GM12878 (cell line): ENCODE data around the gene MED6. TPM values are rescaled to one million over a fixed set of nuclear protein-coding genes. Genes with fewer than 3 reads are reported as not detected.

Experiments
- ATAC-seq: fragments of 200-7000 bp; cut with Tn5 transposase; 3 replicates; pipeline ENCODE4 v1.9.1; 2020; ENCODE audit warnings: mild to moderate bottlenecking, moderate library complexity
- BruUV-seq: library from RNA; stranded (reverse); fragments of 400-500 nt; replicated peaks from 2 replicates; lab custom pipeline; 2021; lab: Mats Ljungman, UMichigan
- CTCF ChIA-PET: fragments of 300-600 bp; sonication (Branson Sonifier 250); formaldehyde crosslinking; extraction: SDS; loops from one replicate; lab custom pipeline; 2021; ENCODE audit warnings: inconsistent platforms; lab: Yijun Ruan, JAX
- POLR2A ChIA-PET: fragments of 350-600 bp; formaldehyde crosslinking; extraction: SDS; loops from one replicate; lab custom pipeline; 2021; ENCODE audit warnings: inconsistent platforms; lab: Charles Lee
- RAD21 ChIA-PET: fragments of 300-600 bp; sonication (Branson Sonifier 250); formaldehyde crosslinking; loops from one replicate; lab custom pipeline; 2023; ENCODE audit warnings: antibody characterized with exemption; ENCODE audit not compliant: unreplicated experiment; lab: Charles Lee
- SMC1A ChIA-PET: fragments of 300-600 bp; sonication (Branson Sonifier 250); formaldehyde crosslinking; loops from one replicate; lab custom pipeline; 2023; ENCODE audit not compliant: unreplicated experiment, uncharacterized antibody; lab: Charles Lee
- DNase-seq: peaks from one replicate; pipeline ENCODE4 v3.0.0-alpha.2; 2011; ENCODE audit warnings: low read depth, low spot score
- FAIRE-seq: peaks from 3 replicates; lab custom pipeline; 2011; peaks lifted over from hg19 to GRCh38; lab: Jason Lieb, UNC
- H2AFZ ChIP-seq: 2 replicates; pipeline ENCODE4 v1.6.0; 2011; ENCODE audit warnings: low read depth, low read length, control low read depth; ENCODE audit not compliant: control insufficient read depth
- H3K27ac ChIP-seq: 2 replicates; pipeline ENCODE4 v1.5.1; 2011; ENCODE audit warnings: control low read depth; ENCODE audit not compliant: control insufficient read depth, insufficient read depth
- H3K27me3 ChIP-seq, 2 experiments: replicated peaks in 1 of 2; 2 replicates each; pipeline versions ENCODE4 v1.6.0 to v1.6.1; 2011; ENCODE audit warnings: low read length in 1 of 2; ENCODE audit not compliant: control insufficient read depth in 2 of 2, insufficient read depth in 2 of 2
- H3K36me3 ChIP-seq, 2 experiments: 2 replicates each; pipeline ENCODE4 v1.5.1; 2011; ENCODE audit warnings: low read length in 1 of 2; ENCODE audit not compliant: control insufficient read depth in 2 of 2, insufficient read depth in 2 of 2
- H3K4me1 ChIP-seq: 2 replicates; pipeline ENCODE4 v1.6.1; 2011; ENCODE audit warnings: mild to moderate bottlenecking, low read length, moderate library complexity, mixed read lengths; ENCODE audit not compliant: control insufficient read depth, insufficient read depth
- H3K4me2 ChIP-seq: 2 replicates; pipeline ENCODE4 v1.6.0; 2011; ENCODE audit warnings: control low read depth; ENCODE audit not compliant: control insufficient read depth, insufficient read depth
- H3K4me3 ChIP-seq: fragments of 200-600 bp; sonication (generic); 2 replicates; pipeline ENCODE4 v1.5.1; 2016
- H3K79me2 ChIP-seq: 2 replicates; pipeline ENCODE4 v1.6.0; 2011; ENCODE audit warnings: low read length; ENCODE audit not compliant: control insufficient read depth, insufficient read depth
- H3K9ac ChIP-seq: 2 replicates; pipeline ENCODE4 v1.8.0; 2011; ENCODE audit warnings: low read length, control low read depth, mixed read lengths; ENCODE audit not compliant: control insufficient read depth, insufficient read depth
- H3K9me3 ChIP-seq: replicated peaks from 3 replicates; pipeline ENCODE4 v1.5.1; 2011; ENCODE audit warnings: mild to moderate bottlenecking, low read length; ENCODE audit not compliant: control insufficient read depth, insufficient read depth
- H4K20me1 ChIP-seq: 2 replicates; pipeline ENCODE4 v1.6.0; 2011; ENCODE audit not compliant: control insufficient read depth, insufficient read depth
- CREM ChIP-seq: IDR thresholded peaks from 2 replicates; pipeline ENCODE4 v1.6.1; 2014; ENCODE audit warnings: antibody characterized with exemption, low read depth
- E2F4 ChIP-seq: IDR thresholded peaks from 2 replicates; pipeline ENCODE4 v1.6.1; 2012; ENCODE audit warnings: low read depth, low read length, improper control_type of control experiment
- JUNB ChIP-seq: IDR thresholded peaks from 2 replicates; pipeline ENCODE4 v1.6.1; 2016; ENCODE audit warnings: antibody characterized with exemption, mild to moderate bottlenecking
- MLLT1 ChIP-seq: fragments of 450-650 bp; IDR thresholded peaks from 2 replicates; pipeline ENCODE4 v1.6.1; 2016; ENCODE audit warnings: mild to moderate bottlenecking
- RELA ChIP-seq: fragments of 450-650 bp; IDR thresholded peaks from 2 replicates; pipeline ENCODE4 v1.8.0; 2014; ENCODE audit warnings: borderline replicate concordance; ENCODE audit not compliant: partially characterized antibody
- WGBS: methylation state at CpG from one replicate; pipeline ENCODE4 v1.1.6; 2016; ENCODE audit warnings: low lambda C conversion rate; ENCODE audit not compliant: insufficient replicate concordance, insufficient coverage; ENCODE audit errors: missing lambda C conversion rate; 5-methylcytosine and 5-hydroxymethylcytosine counted together
- in situ Hi-C: fragments of 300-500 bp; cut with MboI; formaldehyde crosslinking; loops from 9 replicates; pipeline ENCODE4 v1.14.3; 2018; ENCODE audit warnings: mixed read lengths
- intact Hi-C: fragments of 100-400 bp; cut with micrococcal nuclease; formaldehyde crosslinking; loops from one replicate; pipeline ENCODE4 v1.14.2; 2022; ENCODE audit not compliant: unreplicated experiment
- polyA plus RNA-seq, 11 experiments: library from polyadenylated mRNA; depleted of rRNA in 4 of 11; unstranded in 6 of 11; stranded (reverse) in 5 of 11; fragments of >200 nt; fragmentation: Nextera tagmentation in 4 of 11; fragmentation: Illumina TruSeq in 1 of 11; extraction: Ambion mirVana in 4 of 11; extraction: Trizol in 1 of 11; gene quantifications; 1 replicate in 1 of 11; 2 replicates in 10 of 11; pipeline versions ENCODE4 v1.2.1 to v1.2.3, GENCODE V29; 2011 to 2016; ENCODE audit warnings: inconsistent platforms in 2 of 11, missing spikeins in 2 of 11, low read depth in 1 of 11
- total RNA-seq, 4 experiments: library from RNA; depleted of rRNA in 3 of 4; stranded (reverse); fragments of >200 nt in 3 of 4; fragmentation: Illumina TruSeq in 1 of 4; extraction: Trizol in 1 of 4; gene quantifications; 2 replicates each; pipeline versions ENCODE4 v1.2.1 to v1.2.3, GENCODE V29; 2013 to 2021

Gene MED6
- total and polyA plus RNA-seq, 10 of the 15 experiments (the other 5 are each of a cell fraction or from before 2014, with no cell fraction given): 29.2 to 74.9 (median 46.2) TPM

GRCh38 chr14:70645892-70646291, 45.4 kb upstream of the MED6 start:
- SMC1A ChIA-PET: interaction anchor here (0.6 to 9.7 kb wide), 7 partner anchors 16 to 272 kb away, joined by 3 to 254 read pairs (median 5); no protein-coding TSS in a partner anchor
- Histone ChIP-seq H2AFZ (no peak overlapping the region), H3K4me2 (peak overlapping the region; percentile 68), H3K36me3 (peaks cover 0 to 3% of the 10 kb centered on the region in 2 experiments; a peak in 1 of 4 replicates), H3K27me3 (no peaks in the 10 kb centered on the region), H3K79me2 (peaks cover 90% of the 10 kb centered on the region), H3K4me3 (peak overlapping the region; percentile 90), H3K9me3 (no peaks in the 10 kb centered on the region), H3K27ac (no peak overlapping the region), H4K20me1 (no peaks in the 10 kb centered on the region), H3K4me1 (no peaks in the 10 kb centered on the region), H3K9ac (no peak overlapping the region)
- intact Hi-C loops: no loop called here
- DNase-seq (no peak), FAIRE-seq (no peak), ATAC-seq (no peak)
- POLR2A ChIA-PET: interaction anchor here (1.0 to 8.7 kb wide), 3 partner anchors 11 to 67 kb away, joined by 3 to 145 read pairs (median 6); no protein-coding TSS in a partner anchor
- 97% methylated on average over 6 of the region's 6 CpGs for WGBS
- in situ Hi-C loops: no loop called here
- BruUV-seq: no TSS peak
- RAD21 ChIA-PET: interaction anchor here (1.0 to 7.7 kb wide), 8 partner anchors 9 to 68 kb away, joined by 3 to 71 read pairs (median 12); no protein-coding TSS in a partner anchor
- CTCF ChIA-PET: interaction anchor here (0.6 to 7.9 kb wide), 7 partner anchors 10 to 987 kb away, joined by 3 to 61 read pairs (median 4); no protein-coding TSS in a partner anchor
- TF ChIP-seq MLLT1 (peak; percentile 94), JUNB (no peak)

- Histone ChIP-seq H3K9ac (peak overlapping the region; percentile 95), H3K4me2 (peak overlapping the region; percentile 97), H3K79me2 (peaks cover 91% of the 10 kb centered on the region), H3K27me3 (no peaks in the 10 kb centered on the region), H3K27ac (peak overlapping the region; percentile 88), H2AFZ (no peak overlapping the region), H3K9me3 (no peaks in the 10 kb centered on the region), H3K36me3 (no peaks in the 10 kb centered on the region), H3K4me1 (no peaks in the 10 kb centered on the region), H3K4me3 (peak overlapping the region; percentile 90), H4K20me1 (no peaks in the 10 kb centered on the region)
- ATAC-seq: peak; percentile 1; the same call in 1 of the 3 replicates
- FAIRE-seq: no peak
- POLR2A ChIA-PET: interaction anchor here (0.6 to 8.7 kb wide), 5 partner anchors 12 to 1032 kb away, joined by 3 to 145 read pairs (median 9); no protein-coding TSS in a partner anchor
- TF ChIP-seq RELA: no peak
- TF ChIP-seq E2F4: no peak
- TF ChIP-seq CREM: no peak
- BruUV-seq: no TSS peak
- 65% methylated on average over 5 of the region's 5 CpGs for WGBS
- in situ Hi-C loops: no loop called here
- intact Hi-C loops: loop anchor here (2.0 to 5.0 kb wide), 2 partner anchors 21 to 168 kb away; no protein-coding TSS in a partner anchor
- RAD21 ChIA-PET: interaction anchor here (1.5 to 7.7 kb wide), 5 partner anchors 8 to 25 kb away, joined by 4 to 71 read pairs (median 14); no protein-coding TSS in a partner anchor
- CTCF ChIA-PET: interaction anchor here (1.5 to 7.9 kb wide), 6 partner anchors 12 to 173 kb away, joined by 4 to 61 read pairs (median 10); no protein-coding TSS in a partner anchor
- no peak for DNase-seq
- SMC1A ChIA-PET: interaction anchor here (1.2 to 9.7 kb wide), 7 partner anchors 18 to 137 kb away, joined by 3 to 254 read pairs (median 8); no protein-coding TSS in a partner anchor
Measured at GRCh38 chr14:70643967-70644366, 43.5 kb upstream of the MED6 start.
